T-helper 2 cell treated with Interferon-gamma antibody and Interleukin-4, amounts not matched to agents 100 ng/mL and 5 ng/mL, for 36 hours (primary cell): ENCODE results near the gene PCSK5. TPM values are rescaled to one million over a fixed set of nuclear protein-coding genes. Genes with fewer than 3 reads are reported as not detected.
"Not testable (repeated sequence)": the region's sequence is repeated elsewhere in the genome, so short reads cannot be mapped to it uniquely, and the experiment has no call there.

Experiments used
- intact Hi-C: fragments of 100-400 bp; cut with micrococcal nuclease; formaldehyde crosslinking; loops from one replicate; pipeline ENCODE4 v1.15.1; 2023
- total RNA-seq: library from RNA; stranded (reverse); gene quantifications from 2 replicates; pipeline ENCODE4 v1.2.3, GENCODE V29; 2022

Gene PCSK5
- total RNA-seq, 1 donor from 2014 or later: 3.1 TPM

DNA sequence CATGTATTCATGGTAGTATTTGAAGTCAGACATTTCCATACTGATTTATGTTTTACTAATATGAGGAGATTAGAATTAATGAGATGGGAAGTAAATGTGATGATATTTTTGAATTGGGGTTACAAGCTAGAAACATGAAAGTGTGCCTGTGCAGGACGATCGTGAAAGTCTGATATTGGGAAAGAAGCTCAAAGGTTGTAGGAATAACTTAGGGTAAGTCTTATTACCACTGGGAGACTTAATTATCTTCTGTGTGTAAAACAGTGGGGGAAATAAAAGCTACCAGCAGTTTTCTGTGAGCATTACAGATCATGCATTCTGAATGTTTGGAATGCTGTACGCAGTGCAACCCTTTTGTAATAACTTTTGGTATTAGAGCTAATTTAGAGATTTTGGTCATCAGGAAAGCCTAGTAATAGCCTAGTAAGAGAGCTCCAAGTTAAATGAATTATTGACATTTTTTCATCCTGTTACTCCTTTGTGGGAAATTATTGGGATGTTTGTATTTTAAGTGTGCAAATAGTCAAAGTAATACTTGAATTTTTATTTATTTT lies 153.9 kb downstream of the PCSK5 start:
- intact Hi-C loops: no loop called here

GRCh38 chr9:76045221-76045620 lies 154.7 kb downstream of the PCSK5 start:
- intact Hi-C loops: no loop called here

DNA sequence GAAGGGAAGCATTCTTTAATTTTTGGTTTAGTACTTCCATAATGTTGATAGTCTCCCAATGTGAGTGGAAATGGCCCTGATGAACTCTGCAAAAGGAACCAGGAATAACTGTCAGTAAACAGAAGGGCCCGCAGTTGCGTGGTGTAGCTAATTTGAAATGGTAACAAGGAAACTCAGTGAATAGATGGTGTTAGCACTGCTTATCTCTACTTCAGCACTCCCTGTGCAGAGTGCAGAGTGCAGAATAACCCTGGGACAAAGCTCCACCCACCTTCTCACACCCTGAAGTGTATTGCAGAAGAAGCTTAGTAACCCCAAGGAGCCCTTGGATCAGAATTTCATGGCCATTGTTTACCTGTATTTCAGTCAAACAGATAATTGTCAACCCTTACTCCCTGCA lies 158.9 kb downstream of the PCSK5 start:
- intact Hi-C loops: no loop called here

DNA sequence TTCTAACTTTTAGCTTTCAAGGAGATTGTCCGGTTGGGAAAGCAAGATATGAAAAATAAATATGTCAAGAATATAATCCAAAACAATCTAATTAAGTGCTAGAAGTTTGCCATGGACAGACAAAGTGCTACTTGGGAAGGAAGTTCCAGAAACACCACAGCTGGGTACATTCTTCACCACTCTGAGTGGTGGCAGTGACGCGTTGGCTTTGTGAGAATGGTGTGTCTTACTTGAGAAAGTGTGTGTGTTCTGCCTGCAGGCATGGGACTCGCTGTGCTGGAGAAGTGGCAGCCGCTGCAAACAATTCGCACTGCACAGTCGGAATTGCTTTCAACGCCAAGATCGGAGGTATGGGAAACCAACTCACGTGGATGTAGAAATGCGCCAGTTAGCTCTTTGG lies 177.2 kb downstream of the PCSK5 start:
- intact Hi-C loops: no loop called here

DNA sequence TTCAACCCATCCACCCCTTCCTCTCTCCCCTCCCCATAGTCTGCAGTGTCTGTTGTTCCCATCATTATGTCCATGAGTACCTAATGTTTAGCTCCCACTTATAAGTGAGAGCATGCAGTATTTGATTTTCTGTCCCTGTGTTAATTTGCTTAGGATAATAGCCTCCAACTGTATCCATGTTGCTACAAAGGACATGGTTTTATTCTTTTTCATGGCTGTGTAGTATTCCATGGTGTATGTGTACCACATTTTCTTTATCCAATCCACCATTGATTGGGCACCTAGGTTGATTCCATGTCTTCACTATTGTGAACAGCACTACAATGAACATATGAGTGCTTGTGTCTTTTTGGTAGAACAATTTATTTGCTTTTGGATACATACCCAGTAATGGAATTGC lies 187.1 kb downstream of the PCSK5 start:
- intact Hi-C loops: no loop called here

DNA sequence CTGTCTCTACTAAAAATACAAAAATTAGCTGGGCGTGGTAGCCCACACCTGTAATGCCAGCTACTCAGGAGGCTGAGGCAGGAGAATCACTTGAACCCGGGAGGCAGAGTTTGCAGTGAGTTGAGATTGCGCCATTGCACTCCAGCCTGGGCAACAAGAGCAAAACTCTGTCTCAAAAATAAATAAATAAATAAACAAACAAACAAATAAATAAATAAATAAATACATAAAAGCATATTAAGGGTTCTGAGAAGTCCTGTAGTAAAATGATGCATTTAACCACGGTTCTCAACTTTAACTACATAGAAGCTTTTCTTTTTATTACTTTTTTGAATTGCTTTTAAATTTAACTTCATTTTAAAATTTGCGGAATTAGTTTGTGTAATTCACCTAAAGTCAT lies 190.8 kb downstream of the PCSK5 start:
- intact Hi-C loops: not testable (repeated sequence)

DNA sequence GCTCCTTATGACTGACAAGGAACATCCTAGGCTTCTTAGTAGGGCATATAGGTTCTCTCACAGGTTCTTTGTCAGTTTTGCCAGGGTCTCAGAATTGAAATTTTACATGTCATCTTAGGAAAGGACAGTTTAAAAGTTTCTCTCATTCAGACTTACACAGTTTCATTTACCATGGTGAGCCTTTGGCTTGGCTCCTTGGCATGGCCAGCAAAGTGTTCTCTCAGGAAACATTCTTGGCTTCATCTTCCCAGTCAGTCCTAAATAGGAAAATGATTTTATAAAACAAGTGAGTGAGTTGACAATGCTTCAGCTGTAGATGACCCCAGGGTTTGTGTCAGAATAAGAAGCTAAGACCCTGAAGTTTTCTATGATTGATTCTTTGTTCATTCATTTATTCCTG lies 191.6 kb downstream of the PCSK5 start:
- intact Hi-C loops: no loop called here

DNA sequence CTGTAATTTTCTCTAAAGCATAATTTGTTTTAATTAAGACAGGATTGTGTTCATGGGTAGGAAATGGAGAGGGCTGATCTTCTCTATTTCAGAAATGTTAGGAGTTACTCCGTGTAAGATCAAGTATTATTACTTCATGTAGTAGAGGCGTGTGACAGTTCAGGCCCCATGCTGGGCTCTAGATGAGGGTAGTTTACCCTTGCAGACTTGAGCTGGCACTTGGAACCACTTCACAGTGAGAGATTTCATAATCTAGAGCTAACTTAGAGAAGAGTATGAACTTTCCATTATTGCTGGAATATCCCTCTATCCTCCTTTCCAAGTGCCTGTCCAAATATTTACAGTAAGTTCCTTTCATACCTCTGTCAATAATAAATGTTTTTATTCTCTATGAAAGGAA lies 195.1 kb downstream of the PCSK5 start:
- intact Hi-C loops: no loop called here

DNA sequence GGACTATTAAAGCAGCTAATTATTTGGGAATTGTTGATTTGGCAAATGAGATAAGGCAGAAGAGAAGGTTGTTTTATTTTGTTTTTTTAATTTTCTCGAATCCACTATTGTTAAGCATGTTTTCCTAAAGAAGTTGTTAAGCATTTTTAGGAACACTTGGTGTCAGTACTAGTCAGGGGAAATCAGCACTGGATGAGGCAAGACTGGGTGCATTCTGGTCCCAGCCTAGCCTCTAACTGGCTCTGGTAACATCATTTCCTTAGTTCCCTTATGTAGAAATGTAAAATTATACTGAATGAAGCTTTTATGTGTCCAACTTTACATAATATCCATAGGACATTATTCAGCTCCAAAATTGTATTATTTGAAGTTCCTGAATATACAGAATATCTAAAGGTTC lies 196.1 kb downstream of the PCSK5 start:
- intact Hi-C loops: no loop called here

- intact Hi-C loops: no loop called here
Observed at GRCh38 chr9:76087976-76088375, 197.5 kb downstream of the PCSK5 start.

GRCh38 chr9:76090330-76090729 lies 199.9 kb downstream of the PCSK5 start:
- intact Hi-C loops: no loop called here

GRCh38 chr9:76090909-76091308 lies 200.4 kb downstream of the PCSK5 start:
- intact Hi-C loops: no loop called here

DNA sequence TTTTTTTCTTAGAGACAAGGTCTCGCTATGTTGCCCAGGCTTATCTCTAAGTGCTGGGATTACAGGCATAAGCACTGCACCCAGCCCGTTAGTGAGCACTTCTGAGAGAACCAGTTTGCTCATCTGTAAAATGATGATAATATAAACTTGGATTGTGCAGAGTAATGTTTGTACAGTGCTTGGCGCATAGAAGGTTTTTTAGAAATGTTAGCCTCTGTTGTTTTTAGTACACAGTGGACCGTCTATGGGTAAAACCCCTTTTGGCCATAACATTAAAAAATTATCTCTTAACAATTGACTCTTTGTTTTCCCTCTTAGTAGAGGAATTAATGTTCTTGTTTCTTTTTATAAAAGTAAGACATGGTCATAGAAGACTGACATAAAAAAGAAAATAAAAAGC lies 202.1 kb downstream of the PCSK5 start:
- intact Hi-C loops: no loop called here

DNA sequence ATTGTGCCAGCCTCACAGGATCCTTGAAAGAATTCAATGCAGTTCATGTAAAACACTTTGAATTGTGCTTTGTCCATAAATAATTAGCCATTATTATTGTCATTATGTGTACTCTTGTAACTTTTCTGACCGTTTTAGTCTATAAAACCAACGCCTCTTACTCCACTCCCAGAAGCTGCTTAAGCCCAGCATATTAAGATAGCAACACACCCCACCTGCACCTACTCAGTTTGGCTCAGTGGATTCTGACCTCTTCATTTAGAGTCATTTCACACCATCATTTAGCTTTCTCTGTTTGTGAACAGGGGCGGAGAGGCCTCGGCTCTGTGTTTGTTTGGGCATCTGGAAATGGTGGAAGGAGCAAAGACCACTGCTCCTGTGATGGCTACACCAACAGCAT lies 205.1 kb downstream of the PCSK5 start:
- intact Hi-C loops: no loop called here

DNA sequence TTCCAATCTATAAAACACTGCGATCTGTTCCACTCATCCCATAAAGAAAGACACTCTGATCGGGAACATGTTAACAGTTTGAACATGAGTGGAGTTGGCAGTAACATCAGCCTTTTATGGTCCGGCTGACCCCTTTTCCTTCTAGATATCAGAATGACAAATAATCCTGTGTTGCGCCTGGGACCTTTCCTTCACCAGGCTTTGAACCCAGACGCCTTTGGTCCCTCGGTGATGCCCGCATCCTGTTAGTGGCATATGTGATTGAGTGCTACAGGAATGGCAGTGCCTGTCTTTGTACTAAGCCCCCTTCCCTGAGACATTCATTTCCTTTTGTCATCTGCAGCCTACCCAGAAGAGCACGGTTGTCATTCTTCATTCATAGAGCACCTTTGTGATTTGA lies 209.0 kb downstream of the PCSK5 start:
- intact Hi-C loops: no loop called here

GRCh38 chr9:76101075-76101474 lies 210.6 kb downstream of the PCSK5 start:
- intact Hi-C loops: no loop called here

DNA sequence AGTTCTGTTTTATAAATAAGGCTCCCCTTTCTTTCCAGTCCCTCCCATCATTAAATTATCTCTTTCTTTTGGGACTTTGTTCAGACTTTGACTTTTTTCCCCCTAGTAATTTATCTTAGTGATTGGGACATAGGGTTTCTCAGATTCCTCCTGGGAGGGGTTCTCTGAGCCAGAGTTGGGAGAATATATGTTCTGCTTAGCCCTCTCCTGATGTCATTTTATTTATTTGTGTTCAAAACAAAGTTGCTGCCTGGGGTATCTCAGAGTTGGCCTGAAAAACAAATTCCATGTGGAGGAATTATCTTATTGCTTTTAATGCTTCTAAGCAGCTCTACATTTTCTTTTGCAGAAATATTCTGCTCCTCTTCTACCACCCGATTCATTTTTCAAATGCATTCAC lies 211.0 kb downstream of the PCSK5 start:
- intact Hi-C loops: no loop called here

DNA sequence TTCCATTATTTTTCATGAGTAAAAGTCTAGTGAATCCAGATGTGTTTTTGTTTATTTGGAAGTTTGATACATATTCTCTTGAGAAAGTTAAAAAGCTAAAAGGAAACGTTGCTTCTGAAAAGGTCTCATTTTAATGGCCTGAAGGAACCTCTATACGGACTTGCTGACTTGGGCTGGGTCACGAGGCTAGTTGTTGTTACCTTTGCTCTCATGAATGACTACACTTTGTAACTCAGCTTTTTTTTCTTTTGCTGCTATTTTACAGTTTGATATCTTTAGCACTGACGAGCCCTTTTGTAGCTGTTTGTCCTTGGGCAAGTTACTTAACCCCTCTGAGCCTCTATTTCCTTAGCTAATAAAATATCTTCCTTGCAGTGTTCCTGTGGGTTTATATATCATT lies 211.5 kb downstream of the PCSK5 start:
- intact Hi-C loops: no loop called here

GRCh38 chr9:76103531-76104315 lies 213.2 kb downstream of the PCSK5 start:
- intact Hi-C loops: no loop called here

- intact Hi-C loops: no loop called here
Observed at GRCh38 chr9:76107482-76107881, 217.0 kb downstream of the PCSK5 start.

DNA sequence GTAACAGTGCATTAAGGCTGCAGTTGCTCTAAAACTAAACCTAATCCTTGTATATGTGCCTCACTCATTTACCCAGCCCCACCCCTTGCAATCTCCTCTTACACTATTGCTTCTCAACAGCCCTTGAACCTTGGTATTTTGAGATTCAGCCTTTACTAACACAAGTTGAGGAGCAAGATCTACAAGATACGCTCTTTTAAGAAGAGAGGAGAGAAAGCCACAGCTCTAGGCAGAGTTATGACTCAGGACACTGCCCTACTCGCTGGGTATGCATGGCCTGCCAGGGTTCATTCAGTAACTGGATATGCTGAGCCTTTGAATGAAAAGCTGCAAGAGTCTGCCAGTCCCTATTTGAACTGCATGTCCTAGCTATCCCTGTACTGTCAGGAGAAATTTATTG lies 219.5 kb downstream of the PCSK5 start:
- intact Hi-C loops: no loop called here

GRCh38 chr9:76112151-76112550 lies 221.7 kb downstream of the PCSK5 start:
- intact Hi-C loops: no loop called here

GRCh38 chr9:76114144-76114543 lies 223.7 kb downstream of the PCSK5 start:
- intact Hi-C loops: no loop called here
